ENCODE measurements around the gene TMEM185B.

TMEM185B gene

DNA sequence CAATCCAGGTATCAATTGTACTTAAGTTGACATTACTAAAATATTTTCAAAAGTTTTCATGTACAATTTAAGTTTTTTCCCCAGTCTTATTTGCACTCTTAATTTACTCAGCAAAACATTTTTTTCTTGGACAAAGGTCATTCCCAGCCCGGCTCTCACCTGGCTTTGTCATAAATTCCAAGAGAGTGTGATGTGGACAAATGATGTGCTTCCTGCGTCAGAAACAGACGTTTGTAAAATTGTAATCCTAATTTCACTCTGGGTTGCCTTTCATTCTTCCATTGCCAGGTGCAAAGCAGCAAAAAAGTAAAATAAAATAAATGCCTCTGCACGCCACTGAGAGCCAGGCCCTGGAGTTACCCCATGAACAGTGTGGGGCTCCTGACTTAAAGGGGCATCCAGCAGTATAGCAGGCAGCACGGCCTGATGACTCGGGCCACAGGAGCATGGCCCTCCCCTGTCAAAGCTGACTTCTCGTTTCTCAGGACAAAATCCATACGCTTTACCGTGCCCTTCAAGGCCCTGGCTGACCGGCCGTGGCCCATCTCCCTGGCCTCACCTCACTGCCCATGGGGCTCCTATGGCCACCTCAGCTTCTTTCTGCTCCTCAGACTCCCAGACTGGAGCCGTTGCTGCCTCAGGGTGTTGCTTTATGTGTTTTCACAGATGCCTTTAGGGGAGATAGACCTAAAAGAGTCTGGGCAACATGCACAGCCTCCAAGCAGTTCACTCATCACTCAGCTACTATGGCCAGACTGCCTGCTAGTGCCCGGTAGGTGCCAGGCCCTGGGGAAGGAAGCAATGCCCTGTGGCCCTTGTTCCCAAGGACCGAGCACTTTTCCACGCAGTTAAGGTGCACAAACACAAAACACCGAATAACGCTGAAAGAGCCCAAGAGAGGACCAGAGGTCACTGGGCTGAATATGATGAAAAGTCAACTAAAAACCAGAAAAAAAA is 7.6 kb upstream of the TMEM185B start:
- no peak for DNase-seq

DNA sequence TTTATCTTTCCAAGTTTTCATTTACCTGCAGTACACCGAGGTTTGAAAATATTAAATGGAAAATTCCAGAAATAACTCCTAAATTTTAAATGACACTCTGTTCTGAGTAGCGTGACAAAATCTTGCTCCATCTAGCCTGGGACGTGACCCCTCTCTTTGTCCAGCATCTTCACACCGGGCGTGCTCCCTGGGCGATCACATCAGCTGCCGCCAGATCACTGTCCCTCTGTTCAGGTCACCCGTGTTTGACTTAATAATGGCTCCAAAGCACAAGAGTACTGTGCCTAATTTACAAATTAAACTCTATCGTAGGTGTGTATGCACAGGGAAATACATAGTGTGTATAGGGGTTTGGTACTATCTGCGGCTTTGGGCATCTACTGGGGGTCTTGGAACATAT is 6.1 kb upstream of the TMEM185B start:
- DNase-seq = no peak

DNA sequence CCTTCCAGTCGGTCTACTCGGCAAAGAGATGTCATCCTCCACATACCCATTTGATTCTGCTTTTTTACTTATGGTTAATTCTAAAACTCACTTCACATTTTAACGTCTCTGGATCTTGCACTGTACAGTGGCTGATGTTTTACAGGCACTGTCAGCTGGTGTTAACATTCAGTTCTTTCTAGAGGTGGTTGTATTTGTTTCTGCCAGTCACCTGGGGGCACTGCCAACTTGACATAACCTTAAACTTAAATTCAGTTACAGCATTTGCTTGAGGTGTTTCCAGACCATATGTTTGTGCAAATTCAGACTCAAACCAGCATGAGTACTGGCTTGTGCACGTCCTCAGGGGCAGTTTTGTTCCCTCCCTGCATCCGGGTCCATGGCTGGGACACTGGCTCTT is 5.3 kb upstream of the TMEM185B start:
- no peak for DNase-seq

DNA sequence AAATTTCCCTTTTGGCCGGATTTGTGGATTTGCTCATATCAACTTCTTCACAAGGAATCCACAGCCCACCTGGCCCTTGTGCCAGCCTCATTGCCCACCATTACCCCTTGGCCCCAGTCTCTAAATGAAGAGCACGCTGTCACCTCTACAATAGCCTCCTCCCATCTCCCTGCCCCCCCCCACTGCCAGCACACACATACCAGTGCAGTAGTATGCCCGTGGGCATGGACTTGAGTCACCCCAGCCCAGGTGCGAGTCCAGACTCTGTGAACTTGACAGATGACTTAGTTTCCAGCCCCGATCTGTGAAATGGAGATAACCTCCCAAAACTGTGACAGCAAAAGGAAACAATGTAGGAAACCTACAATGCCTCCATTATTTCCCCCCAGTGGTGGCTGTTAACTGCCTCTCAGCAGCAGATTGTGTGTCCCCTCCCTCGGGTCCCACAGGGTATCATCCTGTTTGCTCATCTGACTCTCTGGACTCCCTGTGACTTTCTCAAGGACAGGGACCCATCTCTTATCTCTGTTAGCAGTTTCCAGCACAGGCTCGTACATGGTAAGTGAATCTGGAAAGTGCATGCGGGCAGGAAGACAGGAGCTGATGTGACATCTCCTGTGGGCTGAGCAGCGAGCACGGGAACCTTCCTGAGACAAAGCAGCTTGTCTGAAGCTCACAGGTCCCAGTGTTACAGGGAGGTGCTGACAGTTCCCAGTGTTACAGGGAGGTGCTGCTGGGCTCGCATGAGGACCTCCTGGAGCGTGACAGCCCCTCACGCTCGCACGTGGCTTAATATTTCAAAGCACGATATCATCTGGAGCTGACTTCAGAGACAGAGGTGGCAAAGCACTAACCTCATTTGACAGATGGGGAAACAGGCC is 4.2 kb upstream of the TMEM185B start:
- DNase-seq = peak; percentile 17

DNA sequence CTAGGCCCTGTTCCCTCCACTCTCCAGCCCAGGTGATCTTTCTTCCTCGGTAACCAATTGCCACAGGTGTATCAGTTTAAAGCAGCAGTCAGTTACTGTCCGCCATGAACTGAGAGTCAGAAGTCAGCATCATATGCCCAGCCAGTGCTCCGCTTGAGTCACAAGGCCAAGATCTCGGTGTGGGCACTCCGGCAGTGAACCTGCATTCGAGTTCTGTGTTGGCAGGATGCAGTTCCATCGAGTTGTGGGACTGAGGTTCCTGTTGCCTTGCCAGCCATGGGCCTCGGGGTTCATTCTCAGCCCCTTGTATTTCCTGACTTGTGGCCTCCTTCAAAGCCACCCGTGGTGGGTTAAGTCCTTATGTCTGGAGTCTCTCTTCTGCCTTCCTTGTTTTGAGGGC is 3.1 kb upstream of the TMEM185B start:
- no peak for DNase-seq

DNA sequence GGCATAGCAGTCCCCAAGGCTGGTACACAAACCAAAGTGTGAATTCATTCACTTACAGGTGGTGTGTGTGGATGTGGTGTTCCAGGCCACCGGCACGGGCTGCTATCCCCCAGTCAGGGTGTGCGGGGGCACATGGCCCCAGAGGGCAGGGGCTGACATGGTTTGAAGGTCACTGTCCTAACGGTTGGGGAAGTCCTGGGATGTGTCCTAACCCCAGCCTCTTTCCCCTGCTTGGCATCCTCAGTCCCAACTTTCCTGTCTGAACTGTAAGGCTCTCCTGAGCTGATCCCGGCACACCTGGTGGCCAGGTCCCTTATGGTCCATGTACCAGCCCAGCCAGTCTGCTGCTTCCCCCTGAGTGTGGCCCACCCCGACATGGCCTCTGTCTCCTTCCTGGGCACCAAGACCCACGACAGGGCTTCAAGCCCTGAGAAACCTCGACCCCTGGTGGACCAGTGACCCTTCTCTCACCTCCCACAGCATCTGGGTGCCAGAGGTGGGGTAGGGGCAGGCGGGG is 2.4 kb upstream of the TMEM185B start:
- DNase-seq = no peak

DNA sequence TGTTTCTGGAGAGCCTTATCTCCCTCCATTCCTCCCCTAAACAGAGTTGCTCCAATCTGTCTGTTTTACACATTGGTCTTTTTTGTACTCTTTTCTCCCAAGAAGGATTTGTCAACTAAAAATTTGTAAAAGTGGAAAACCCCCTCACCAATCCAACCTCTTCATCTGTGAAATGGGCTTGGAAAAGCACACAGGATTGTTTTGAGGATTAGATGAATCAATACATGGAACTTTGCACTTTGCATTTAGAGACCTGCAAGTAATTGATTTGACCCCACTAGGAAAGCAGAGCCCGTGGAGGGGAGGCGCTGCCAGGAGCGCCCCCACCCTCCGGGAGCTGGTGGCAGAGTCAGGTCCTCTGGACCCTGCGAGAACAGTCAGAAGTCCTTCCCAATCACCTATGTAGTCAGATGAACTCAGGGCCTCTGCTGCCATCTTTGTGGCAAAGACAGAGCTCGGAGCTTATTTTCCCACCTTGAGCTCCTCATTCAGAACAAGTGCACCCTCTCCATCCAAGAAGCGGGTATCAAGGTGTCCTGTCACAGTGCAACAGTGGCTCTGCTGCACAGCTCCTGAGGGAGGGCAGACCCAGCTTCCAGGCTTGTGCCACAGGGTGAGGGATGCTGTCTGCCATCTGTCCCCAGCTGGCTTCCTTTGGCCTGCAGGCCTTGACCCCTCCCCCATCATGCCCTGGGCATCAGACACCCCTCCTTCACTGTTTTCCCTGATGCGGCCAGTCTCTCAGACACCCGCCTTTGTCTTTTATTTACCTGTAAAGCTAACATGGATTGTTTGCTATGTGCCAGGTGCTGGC is 1.7 kb upstream of the TMEM185B start:
- no peak for DNase-seq

DNA sequence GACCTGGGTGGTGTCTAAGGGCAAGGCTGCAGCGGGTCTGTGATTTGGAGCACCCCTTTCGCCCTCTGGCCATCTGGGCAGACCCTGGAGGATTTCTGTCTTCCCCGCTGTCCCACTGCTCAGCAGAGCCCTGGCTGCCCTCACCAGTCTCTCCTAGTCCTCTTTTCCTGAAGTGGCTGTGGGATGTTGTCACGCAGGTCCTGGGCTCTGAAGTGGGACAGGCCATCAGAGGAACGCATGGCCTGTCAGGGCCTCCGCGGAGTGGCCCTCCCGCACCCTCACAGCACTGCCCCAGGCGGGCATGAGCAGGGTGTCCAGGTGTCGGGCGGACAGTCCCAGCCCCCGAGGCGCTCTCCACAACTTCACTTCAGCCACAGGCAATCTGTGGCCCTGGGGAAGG is 1.1 kb upstream of the TMEM185B start:
- no peak for DNase-seq

DNA sequence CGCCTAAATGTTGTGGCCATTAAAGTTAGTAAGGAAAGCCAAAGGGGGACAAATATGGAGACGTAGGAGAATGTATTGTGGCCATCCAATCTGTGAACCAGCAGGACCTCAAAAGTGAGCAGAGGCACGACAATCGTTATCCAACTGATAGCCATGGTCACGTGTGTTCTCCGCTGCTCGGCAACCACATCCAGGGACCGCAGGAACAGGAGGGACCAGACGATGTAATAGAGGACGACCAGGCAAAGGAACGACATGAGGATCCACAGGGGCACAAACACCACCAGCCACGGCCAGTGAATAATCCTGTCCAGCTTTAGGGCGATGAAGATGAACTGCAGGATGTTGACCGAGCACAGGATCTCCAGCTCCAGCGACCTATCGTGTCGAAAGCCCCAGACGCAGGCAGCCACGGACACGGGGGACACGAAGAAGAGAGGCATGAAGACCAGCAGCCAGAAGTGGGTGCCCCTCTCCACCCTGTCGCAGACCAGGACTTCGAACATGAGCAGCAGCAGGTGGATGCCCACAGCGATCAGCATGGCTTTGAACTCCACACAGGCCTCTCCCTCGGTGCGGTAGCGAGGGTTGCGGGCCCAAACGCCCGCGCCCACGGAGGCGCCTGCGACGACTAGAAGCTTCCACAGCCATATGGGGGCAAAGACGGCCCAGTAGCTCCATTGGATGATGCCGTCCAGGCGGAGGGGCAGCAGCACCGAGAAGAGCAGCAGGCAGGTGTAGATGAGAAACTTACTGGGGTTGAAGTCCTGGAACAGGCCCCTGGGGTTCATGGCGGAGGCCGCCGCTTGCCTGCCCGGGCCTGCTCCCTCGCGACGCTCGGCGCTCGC is 790 bp downstream of the TMEM185B start:
- no peak for DNase-seq

DNA sequence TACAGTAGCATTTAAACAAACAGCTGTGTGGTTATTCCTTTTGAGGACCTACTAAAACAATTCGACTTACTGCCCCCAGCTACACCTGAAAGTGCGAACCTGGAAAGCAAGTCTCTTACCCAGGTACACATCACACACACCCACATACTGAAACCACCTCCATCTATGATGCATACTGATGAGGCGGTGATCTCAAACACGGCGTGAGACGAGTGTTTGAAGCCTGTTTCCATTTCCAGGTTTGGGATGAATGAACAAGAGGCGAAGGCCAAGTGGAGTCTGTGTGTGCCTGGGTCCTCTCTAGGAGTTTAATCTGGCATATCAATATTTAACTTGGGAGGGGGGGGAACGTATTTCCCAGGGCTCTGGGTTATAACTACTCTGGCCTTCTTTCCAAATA is 1.6 kb downstream of the TMEM185B start:
- no peak for DNase-seq

DNA sequence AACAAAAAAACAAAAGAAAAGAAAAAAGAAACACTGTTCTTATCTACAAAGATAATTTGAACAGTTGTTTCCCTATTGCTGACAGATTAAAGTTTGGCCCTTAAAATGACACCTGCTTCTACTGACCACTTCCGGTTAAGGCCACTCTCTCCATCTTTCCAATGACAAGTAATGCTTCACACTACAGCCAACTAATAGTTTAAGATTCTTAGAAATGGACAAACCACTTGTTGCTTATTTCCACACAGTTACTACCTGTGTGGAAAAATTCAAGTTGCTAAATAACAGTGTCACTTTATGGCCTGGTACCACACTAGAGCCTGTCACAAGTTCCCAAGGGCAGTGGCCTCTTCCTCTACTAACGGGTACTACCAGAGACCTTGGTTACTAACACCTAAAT is 2.4 kb downstream of the TMEM185B start:
- no peak for DNase-seq

DNA sequence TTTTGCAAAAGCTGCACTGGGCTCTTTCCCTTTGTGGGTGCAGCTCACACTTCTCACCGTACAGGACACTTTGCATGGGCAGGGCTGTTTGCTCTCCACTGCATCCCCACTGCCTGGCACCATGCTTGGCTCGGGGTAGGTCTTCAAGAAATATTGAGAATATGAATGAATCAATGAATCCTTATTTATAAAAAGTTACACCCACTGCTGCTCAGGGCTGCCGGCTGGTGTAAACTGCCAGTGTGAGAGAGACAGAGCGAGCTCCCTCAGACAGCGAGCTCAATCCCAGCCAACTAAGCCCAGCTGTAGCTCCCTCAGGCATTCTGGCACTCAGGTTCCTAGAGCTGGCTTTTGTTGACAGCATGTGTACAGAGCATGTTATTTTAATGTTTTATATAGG is 3.4 kb downstream of the TMEM185B start:
- DNase-seq = no peak

DNA sequence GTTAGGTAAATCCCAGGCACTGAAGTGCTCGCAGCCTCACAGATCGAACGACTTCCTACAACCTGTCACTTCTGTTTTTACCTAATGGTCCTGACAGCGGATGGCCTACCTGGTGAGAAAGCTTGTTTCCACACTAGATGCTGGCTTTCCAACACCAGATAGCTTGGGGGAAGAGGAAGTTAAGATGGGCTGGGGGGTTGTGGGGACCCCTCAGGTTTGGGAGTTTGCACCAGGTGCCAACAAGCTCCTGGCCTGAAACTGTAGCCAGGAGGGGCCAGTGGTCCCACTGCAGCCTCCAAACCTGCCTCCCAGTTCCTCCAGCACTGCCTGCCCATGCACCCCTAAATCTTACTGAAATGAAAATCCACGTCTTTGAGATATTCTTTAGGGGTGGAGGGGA is 3.9 kb downstream of the TMEM185B start:
- DNase-seq = no peak

DNA sequence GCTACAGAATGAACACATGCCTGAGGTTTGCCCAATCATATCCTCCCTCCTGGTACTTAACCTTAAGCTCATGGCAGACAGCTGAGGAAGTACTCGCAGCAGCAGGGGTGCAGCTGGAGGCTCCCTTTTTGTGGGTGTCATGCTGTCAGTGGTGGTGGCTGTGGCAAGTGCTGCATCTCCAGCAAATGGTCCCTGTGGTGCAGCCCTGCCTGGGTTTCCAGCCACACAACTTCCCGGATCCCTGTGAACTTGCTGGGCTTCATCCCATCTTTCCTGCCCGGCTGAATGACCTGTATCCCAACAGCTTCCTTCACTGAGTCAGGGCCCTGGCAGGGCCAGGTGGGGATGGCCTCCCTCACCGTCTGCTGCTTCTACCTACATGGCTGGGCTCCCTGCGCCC is 5.0 kb downstream of the TMEM185B start:
- DNase-seq = no peak

DNA sequence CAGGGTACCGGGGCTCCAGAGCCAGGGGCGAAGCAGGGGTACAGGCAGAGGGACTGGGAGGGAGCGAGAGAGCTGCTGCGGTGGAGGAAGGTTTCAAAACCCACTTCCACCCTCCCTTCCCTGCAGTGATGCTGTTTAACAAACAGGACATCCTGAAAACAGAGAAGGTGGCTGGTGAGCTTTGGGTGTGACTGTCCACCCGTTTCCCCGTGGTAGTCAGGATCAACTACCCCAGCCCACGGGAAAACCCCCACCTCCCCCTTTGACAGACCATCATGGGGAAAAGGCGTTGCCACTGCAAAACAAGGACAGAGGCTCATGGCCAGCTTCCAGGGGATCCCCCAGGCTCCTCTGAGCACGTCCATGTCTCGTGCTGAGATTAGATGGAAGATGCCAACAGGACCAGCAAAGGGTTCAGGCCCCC is 12.9 kb downstream of the TMEM185B start:
- no peak for DNase-seq

DNA sequence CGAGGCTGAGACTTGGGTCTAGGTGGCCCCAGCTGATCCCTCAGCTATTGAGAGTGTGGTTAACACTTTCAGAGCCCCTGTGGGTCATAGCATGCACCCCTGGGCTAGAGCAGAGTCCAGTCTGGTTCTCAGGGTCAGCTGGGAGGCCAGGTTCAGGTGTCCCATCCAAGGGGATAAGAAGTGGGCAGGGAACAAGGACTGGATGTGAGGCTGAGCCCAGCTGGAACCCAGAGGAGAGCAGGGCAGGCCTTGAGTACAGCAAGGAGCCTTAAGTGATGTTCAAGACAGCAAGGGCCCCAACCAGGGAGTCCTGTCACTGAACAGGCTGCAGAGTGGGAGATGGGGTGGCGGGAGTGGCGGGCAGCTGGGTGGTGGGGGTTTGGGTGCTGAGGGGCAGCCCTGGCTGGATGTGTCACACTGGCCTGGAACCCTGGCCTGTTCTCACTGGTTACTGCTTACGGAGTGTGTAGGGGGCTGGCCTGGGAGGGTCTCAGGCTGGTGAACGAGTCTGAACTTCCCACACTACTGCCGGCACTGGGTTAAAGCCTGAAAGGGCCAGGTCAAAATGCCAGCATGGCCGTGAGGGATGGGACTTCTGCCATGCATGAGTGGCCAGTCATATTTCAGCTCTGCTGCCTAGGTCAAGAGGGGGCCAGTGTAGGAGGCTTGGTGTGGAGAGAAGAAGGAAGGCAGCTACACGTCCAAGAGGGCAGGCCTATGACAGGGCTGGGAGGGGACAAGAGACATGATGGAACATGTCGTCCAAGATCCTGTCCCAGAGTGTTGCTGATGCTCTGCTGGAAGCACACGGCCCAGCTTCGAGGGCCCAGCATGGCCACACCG is 13.6 kb downstream of the TMEM185B start:
- no peak for DNase-seq

DNA sequence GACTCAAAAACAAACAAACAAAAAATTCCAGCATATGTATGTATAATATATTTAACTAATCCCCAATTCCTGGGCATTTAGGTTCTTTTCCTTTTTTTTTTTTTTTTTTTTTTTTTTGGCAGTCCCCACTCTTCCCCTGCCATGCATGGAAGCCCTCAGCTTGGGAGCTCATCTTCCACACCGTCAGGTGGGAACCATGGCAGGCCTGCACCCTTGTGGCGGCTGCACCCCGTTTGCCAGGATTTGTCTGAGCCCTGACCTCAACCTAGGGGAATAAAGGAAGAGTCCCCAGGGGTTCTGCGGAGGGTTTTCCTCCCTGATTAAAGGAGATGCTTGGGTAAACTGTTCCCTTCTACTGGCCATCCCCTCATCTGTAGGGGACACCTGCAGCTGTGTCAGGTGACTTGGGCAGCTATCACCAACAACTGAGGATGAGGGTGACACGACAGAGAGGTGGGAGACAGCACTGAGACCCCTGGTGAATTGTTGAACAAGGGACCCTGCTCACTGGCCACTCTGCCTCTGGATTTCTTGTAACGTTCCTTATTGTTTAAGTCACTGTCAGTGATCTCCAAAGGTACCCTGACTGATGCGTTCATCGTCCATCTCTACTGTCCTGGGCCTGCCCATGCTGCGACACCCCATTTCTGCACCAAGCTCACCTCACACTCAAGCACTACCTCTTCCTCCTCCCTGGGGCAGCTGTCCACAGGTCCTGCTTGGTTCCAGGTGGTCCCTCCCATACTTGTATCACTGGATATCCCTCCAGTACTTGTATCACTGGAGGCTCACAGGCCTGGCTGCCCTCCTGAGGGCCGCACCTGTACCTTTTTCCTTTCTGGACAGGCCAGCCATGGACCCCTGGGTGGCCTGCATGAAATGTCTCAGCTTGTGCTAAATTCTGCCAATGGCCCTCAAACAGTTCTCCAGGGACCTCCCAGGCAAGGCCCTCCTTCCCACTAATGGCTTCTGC is 14.5 kb downstream of the TMEM185B start:
- no peak for DNase-seq

DNA sequence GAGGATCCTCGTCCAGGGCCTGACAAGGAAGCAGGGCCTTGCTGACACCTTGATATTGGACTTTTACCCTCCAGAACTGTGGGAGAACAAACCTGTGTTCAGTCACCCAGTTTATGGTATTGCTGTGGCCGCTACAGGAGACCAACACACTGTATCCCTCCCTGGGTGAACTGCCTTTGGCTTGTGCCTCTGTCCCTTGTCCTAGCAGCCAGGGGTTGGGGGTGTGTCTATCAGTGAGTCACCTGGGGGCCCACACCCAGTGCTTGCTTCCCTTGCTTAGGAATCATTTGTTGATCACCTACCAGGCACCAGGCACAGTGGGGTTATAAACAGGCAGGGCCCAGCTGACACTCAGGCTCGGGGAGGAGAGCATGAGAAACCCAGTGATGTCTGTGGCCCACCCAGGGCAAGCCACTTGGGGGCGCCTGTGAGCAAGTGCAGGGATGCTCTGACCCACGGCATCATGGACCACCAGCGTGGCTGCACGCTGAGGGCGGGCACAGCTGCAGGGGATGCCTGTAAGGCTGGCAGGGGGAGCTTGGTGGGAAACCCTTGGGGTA is 17.1 kb downstream of the TMEM185B start:
- peak; percentile 20 for DNase-seq
